Left lobe of liver (tissue), 2 donors: ENCODE measurements around the gene TMC5. TPM values are rescaled to one million over a fixed set of nuclear protein-coding genes. Genes with fewer than 3 reads are reported as not detected.
"Not testable (repeated sequence)": the region's sequence is repeated elsewhere in the genome, so short reads cannot be mapped to it uniquely, and the experiment has no call there.

Source experiments
- ATAC-seq: fragments of 200-7000 bp; cut with Tn5 transposase; one replicate; pipeline ENCODE4 v1.9.1; 2020; ENCODE audit warnings: mild to moderate bottlenecking, moderate library complexity
- DNase-seq: peaks from one replicate; pipeline ENCODE4 v3.0.0-alpha.2; 2020; ENCODE audit warnings: low spot score
- total RNA-seq: library from RNA; stranded (reverse); gene quantifications from one replicate; pipeline ENCODE4 v1.2.1, GENCODE V29; 2021
- donor health status: DM: no; HTN: no; CAD: no; lungs with moderate emphysema.
- donor health status: DM: no; HTN: yes; CAD: no.

TMC5 gene
- total RNA-seq, result 0.15 TPM

DNA sequence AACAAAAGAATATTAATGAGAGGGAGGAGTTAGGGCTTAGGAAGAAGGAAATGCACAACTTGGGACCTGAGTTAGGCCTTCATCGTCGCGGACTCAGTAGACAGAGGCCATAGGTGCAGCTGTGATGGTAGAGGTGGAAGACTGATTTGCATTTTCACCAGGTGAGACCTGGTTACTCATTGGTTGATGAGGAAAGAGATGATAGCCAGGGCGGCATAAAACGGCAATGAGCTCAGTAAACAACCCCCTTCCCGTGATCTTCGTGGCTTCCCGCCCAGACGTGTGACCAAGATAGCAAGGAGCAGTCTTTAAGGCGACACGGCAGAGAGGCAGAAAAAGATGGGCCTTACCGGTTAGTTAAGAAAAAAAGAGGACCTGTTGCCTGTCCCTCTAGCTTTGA lies at the start of gene TMC5:
Gene TMC5, plus strand, starts transcription at position 244 of the 400 bp plus-strand sequence. CDS start 22,156 bp downstream, outside the sequence.
- DNase-seq (no peak), ATAC-seq (no peak)

- not testable (repeated sequence) for DNase-seq, ATAC-seq
Measured at GRCh38 chr16:19372541-19372940, 45.1 kb upstream of the TMC5 start.

GRCh38 chr16:19374402-19374801 lies 43.3 kb upstream of the TMC5 start:
- ATAC-seq, result no peak
- no peak for DNase-seq

DNA sequence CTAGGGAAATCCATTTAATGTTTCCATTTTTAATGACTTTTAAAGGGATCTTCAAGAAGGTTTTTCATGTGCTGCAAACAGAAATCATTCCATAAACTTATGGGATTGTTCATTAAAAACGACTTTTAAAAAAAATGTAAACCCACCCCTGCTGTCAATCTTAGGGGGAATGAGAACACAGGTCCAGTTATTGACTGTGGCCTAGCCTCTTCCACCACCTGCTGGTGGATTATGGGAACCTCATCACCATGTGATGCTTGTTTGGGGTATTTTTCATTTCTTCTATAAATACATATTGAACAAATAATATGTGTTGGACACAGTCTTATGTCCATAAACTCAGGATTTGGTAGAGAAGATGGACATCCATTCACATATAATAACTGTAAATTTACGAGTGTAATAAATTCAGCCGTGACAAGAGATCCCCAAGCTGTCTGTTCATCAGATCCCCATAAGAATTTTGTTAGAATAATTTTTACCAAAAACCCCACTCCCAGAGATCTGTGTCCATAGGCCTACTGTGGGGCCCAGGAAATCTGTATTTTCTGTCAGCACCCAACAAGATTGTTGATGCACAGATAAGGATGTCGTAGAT lies 42.0 kb upstream of the TMC5 start:
- peak; percentile 87 for ATAC-seq
- DNase-seq, result no peak

DNA sequence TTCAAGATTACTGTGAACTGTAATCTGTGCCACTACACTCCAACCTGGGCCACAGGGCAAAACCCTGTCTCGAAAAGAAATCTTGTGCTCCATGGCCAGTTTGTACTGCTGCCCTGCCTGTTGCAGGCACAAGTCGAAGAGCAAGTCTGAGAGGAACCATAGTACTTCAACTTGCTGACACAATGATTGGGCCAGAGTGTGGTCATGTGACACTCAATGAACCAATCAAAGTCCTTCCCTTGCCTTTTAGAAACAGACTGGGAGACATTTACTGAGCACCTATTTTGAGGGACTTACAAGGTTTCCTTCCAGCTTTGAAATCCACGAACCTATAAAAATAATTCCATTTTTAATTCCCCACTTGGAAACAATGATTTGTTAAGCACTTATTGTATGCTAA lies 39.8 kb upstream of the TMC5 start:
- ATAC-seq, result no peak
- no peak for DNase-seq

GRCh38 chr16:19378511-19378910 lies 39.2 kb upstream of the TMC5 start:
- no peak for DNase-seq
- no peak for ATAC-seq

DNA sequence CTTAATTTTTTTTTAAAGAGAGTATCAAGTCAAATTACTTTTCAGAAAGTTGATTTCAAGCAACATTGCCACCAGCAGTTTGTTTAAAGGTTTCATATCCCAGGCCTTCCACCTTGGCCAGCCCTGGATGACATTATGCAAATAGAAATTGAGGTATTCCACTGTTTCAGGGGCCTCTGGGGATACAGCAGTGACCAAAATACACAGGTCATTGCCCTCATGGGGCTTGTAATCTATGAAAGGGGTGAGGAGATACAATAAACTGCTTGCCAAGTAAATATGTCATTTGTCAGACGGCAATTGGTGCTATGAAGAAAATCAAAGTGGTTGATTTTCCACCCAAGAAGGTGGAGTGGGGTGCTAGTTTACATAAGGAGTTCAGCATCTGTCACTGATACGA lies 37.8 kb upstream of the TMC5 start:
- ATAC-seq, result peak; percentile 49
- no peak for DNase-seq

DNA sequence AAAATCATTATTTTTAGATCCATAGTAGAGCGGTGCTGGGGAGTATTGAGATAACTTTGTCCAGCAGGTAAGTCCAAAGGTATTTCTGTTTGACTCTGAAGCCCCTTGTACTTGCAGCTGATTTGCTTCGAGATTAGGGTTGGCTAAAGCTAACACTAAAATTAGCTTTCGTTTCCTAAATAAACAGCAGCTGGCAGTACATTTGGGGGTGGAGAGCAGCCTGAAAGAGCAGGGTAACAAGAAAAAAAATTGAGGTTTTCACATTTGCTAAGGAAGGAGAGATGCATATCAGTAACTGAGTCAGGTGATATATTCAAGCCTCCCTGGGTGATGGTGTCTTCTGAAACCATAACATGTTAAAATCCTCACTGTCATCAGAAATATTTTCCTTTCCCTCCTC lies 37.4 kb upstream of the TMC5 start:
- no peak for DNase-seq
- peak; percentile 65 for ATAC-seq

DNA sequence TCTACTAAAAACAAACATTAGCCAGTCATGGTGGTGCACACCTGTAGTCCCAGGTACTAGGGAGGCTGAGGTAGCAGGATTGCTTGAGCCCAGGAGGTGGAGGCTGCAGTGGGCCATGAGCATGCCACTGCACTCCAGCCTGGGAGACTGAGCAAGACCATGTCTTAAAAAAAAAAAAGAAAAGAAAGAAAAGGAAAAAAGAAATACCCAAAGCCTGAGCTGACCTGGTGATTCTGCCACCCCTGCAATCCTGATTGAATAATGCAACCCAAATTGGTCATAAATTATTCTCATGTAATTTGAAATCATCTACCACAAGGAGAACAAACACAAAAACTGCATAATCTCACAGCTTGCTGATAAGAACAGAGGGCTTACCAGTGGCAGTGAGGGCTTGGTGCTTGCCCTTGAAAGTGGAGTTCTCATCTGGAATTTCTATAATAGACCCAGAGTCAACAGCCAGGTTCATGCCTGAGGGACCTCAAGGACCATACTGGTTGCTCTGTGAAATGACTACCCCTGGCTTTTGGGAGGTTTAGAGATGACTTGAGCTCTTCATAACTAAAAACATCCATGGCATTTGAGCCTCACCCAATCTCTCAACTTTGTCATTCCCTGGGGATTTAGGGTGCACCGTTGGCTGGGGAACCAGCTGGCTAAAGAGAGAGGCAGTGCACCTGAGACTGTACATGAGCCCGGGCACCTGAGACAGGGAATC lies 35.4 kb upstream of the TMC5 start:
- peak; percentile 58 for ATAC-seq

GRCh38 chr16:19382887-19383816 lies 34.5 kb upstream of the TMC5 start:
- no peak for ATAC-seq
- DNase-seq, result no peak

More for the DNA sequence above, 35.4 kb upstream of the TMC5 start:
- no peak for DNase-seq

DNA sequence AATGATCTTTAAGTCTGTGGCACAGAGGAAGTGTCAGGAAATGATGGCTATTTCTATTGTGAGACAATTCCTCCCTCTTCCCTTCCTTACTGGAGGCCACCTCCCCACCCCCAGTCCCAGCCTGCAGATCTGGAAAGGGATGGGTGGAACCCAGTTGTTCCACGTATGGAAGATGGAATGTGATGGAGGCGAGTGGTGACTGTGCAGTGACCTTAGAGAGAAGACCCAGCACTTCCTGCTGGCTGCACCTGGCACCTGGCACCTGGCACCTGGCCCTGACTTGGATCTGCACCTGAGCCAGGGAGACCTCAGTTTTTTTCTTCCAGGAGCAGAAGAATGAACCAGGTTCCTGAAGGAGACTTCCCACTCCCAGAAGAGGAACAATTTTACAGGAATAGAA lies 33.0 kb upstream of the TMC5 start:
- DNase-seq (no peak), ATAC-seq (no peak)

DNA sequence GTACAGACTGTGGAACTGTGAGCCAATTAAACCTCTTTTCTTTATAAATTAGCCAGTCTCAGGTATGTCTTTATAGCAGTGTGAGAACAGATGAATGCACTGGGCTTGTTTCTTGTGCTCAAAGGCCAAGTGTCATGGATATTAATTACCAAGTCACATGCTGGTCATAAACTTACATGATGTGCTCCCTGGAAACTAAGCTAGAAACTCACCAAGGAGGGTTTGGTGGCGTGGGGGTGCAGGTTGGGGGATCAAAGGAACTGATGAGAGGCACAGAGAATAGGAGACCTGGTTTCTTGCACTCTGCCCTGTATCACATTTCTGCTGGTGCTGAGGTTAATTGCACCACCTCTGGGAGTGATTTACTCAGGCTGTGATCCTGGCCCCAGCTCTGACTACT lies 31.2 kb upstream of the TMC5 start:
- ATAC-seq, result no peak
- no peak for DNase-seq

- peak; percentile 98 for ATAC-seq
- peak; percentile 61 for DNase-seq
Measured at GRCh38 chr16:19389246-19389645, 28.4 kb upstream of the TMC5 start.

GRCh38 chr16:19391185-19391776 lies 26.4 kb upstream of the TMC5 start:
- ATAC-seq, DNase-seq: not testable (repeated sequence)

GRCh38 chr16:19392352-19392751 lies 25.3 kb upstream of the TMC5 start:
- DNase-seq (no peak), ATAC-seq (no peak)

GRCh38 chr16:19393226-19394111 lies 24.2 kb upstream of the TMC5 start:
- no peak for ATAC-seq
- no peak for DNase-seq

DNA sequence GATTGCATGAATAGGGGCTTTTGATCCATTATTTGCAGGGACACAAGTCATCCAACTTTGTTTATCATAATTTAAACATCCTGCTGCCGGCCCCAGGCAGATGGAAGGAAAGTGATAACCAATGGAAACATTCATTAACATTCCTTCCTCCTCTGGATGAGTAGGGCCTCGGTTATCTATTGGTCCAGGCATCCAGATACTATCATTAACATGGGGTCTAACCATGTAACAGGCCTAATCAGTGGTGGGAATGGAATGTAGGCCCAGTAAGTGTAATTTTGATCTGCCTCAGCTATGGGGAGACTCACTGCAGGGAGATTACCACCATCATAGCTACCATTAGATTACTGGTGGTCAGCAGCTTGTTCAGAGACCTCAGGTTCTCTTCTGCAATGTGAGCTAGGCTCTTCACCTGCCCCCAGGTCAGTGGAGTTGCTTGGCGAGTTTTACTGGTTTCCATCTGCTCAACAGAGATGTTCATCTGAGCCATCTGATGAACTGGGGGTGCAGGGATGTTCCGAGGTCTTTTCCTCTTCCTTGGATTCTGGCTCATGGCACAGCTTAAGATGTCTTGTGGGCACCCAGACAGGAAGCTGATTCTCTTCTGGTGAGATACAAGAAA lies 21.9 kb upstream of the TMC5 start:
- ATAC-seq, DNase-seq: not testable (repeated sequence)

GRCh38 chr16:19396555-19397011 lies 21.1 kb upstream of the TMC5 start:
- DNase-seq (peak; percentile 72), ATAC-seq (peak; percentile 85)

DNA sequence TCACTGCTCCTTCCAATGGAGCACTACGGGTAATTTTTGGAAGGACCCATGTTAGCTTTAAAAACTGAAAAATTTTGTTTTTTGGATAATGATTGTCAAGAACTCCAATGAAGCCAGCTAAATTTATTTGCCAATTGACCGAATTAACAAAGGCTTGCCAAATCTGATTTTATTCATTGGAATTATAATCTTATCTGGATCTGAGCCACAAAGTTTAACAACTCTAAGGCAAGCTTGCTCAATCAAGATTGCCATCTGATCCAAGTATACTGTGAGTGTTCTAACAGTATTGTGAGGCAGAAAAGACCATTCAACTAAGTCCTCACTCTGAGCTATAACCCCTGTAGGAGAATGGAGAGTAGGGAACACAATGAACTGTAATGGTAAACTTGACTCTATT lies 20.3 kb upstream of the TMC5 start:
- ATAC-seq, DNase-seq: not testable (repeated sequence)
